HG03025 (cell line): ENCODE results near the gene SKOR2.
"Not testable (repeated sequence)": the region's sequence is repeated elsewhere in the genome, so short reads cannot be mapped to it uniquely, and the experiment has no call there.

Experiments used
- ATAC-seq: cut with Tn5 transposase; IDR thresholded peaks from one replicate; pipeline ENCODE4 v1.9.1; 2021; ENCODE audit warnings: mild to moderate bottlenecking, moderate library complexity; ENCODE audit not compliant: unreplicated experiment, low FRiP score

SKOR2 gene

GRCh38 chr18:47203626-47204464 is 47.6 kb downstream of the SKOR2 start:
- no peak for ATAC-seq

GRCh38 chr18:47195961-47196360 is 55.5 kb downstream of the SKOR2 start:
- ATAC-seq, result not testable (repeated sequence)

- no peak for ATAC-seq
Measured at GRCh38 chr18:47191961-47192360, 59.5 kb downstream of the SKOR2 start.

GRCh38 chr18:47187721-47188120 is 63.7 kb downstream of the SKOR2 start:
- no peak for ATAC-seq

GRCh38 chr18:47184419-47185050 is 66.9 kb downstream of the SKOR2 start:
- ATAC-seq, result no peak

- not testable (repeated sequence) for ATAC-seq
Measured at GRCh38 chr18:47182156-47182555, 69.3 kb downstream of the SKOR2 start.

- ATAC-seq, result no peak
Measured at GRCh38 chr18:47180765-47181164, 70.7 kb downstream of the SKOR2 start.

GRCh38 chr18:47179520-47179919 is 71.9 kb downstream of the SKOR2 start:
- ATAC-seq, result no peak

- peak; percentile 83 for ATAC-seq
Measured at GRCh38 chr18:47175898-47176575, 75.4 kb downstream of the SKOR2 start, which contains the start of gene IER3IP1. Gene IER3IP1 (minus strand): TSS chr18:47176364. CDS start chr18:47176277, 87 bp downstream.

- ATAC-seq, result peak; percentile 8
Measured at GRCh38 chr18:47175283-47175897, 76.1 kb downstream of the SKOR2 start.

- no peak for ATAC-seq
Measured at GRCh38 chr18:47174545-47175116, 76.8 kb downstream of the SKOR2 start.

- no peak for ATAC-seq
Measured at GRCh38 chr18:47172476-47172875, 79.0 kb downstream of the SKOR2 start.

- no peak for ATAC-seq
Measured at GRCh38 chr18:47168913-47169312, 82.5 kb downstream of the SKOR2 start.

- no peak for ATAC-seq
Measured at GRCh38 chr18:47168509-47168908, 83.0 kb downstream of the SKOR2 start.

- no peak for ATAC-seq
Measured at GRCh38 chr18:47166294-47166693, 85.2 kb downstream of the SKOR2 start.

GRCh38 chr18:47163241-47163640 is 88.2 kb downstream of the SKOR2 start:
- ATAC-seq, result peak; percentile 57

- no peak for ATAC-seq
Measured at GRCh38 chr18:47160256-47160655, 91.2 kb downstream of the SKOR2 start.

GRCh38 chr18:47158404-47158803 is 93.1 kb downstream of the SKOR2 start:
- ATAC-seq, result not testable (repeated sequence)
